MV-4-11 (cell line): ENCODE measurements around the gene DDIT4L.
"Not testable (repeated sequence)": the region's sequence is repeated elsewhere in the genome, so short reads cannot be mapped to it uniquely, and the experiment has no call there.

Experiments
- DNase-seq: peaks from one replicate; lab custom pipeline; 2025; lab: John Stamatoyannopoulos, UW

The DDIT4L gene

DNA sequence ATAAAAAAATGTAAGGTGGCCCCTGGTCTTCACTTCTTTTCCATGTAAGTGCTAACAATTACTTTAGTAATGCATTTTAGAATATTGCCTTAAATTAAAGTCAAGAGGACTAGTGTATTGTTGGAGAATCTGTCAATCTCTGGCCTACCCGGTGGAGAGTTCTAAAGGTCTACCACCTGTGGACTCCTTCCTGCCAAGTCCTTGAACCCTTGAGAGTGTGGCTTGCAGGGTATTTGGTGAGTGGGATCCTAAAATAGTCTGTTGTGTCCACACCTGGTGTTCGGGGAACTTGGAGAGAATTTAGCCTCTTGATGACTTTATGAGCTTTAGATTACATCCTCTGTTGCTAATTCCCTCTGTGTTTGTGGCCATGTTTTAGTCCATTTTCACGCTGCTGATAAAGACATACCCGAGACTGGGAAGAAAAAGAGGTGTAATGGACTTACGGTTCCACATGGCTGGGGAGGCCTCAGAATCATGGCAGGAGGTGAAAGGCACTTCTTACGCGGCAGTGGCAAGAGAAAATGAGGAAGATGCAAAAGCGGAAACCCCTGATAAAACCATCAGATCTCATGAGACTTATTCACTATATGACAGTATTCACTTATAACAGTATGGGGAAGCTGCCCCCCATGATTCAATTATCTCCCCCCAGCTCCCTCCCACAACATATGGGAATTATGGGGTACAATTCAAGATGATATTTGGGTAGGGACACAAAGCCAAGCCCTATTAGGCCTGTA lies 23.8 kb downstream of the DDIT4L start:
- no peak for DNase-seq

- peak; percentile 40 for DNase-seq
These were observed 24.5 kb downstream of the DDIT4L start for GRCh38 chr4:100165809-100166208.

- DNase-seq = no peak
These were observed 25.2 kb downstream of the DDIT4L start for GRCh38 chr4:100164808-100165760.

DNA sequence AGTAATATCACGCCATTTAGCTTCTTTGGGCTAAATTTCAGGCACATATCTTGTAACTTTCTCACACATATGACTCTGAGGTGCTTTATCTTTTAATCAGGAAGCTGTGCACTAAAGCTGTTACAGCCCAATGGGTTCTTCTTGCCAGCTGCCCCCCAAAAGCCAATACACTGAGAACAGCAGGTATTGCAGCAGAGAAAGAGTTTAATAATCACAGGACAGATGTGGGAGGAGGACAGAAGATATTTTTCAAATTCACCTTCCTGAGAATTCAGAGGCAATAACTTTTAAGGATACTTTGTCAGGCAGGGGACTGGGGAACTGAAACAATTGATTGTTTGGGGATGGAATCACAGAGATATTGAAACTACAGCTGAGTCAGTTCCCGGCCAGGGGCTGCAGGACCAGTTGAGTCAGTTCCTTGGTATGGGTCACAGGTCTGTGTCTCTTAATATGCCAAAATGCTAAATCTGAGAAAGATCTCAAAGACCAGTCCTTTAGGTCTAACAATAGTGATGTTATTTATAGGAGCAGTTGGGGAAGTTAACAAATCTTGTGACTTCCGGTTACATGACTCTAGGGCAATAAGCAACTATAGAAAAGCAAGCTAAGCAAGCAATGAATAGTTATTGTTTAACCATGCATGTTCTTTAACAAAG lies 28.1 kb downstream of the DDIT4L start:
- peak; percentile 78 for DNase-seq

- no peak for DNase-seq
These were observed 41.1 kb downstream of the DDIT4L start for GRCh38 chr4:100149190-100149589.

DNA sequence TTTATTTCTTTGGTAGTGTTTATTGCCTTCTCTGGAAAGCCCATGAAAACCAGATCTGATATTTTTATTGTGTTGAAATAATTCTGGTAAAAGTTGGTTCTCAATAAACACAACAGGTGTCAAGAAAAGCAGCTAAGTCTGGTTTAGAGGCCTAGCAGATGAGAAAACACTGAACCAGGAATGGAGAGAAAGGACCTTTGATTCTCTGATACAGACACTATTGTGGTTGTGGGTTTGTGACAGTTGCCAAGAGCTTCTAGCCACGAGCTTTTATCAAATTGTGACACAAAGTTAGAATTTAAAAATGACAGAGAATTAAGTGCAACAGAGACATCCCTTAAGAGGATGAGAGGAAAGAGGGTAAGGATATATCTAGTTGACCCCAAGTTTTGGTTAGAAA lies 42.6 kb downstream of the DDIT4L start:
- no peak for DNase-seq

DNA sequence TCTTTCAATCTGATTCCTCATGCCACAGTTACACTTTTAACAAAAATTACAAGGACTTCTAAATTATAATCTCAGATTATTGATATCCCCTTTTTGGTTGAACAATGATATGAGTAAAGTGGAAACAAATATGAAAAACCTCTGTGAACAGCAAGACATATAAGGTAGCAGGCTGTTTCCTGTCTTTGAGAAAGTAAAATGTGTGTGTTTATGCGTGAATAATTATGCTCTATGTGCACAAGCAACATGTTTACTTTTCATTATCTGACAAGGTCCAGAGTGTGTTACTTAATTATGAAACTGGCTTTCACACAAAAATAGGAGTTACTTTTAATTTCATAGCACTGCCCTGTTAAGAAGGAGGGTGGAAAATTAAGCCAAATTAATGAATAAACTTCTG lies 43.1 kb downstream of the DDIT4L start:
- DNase-seq = no peak

DNA sequence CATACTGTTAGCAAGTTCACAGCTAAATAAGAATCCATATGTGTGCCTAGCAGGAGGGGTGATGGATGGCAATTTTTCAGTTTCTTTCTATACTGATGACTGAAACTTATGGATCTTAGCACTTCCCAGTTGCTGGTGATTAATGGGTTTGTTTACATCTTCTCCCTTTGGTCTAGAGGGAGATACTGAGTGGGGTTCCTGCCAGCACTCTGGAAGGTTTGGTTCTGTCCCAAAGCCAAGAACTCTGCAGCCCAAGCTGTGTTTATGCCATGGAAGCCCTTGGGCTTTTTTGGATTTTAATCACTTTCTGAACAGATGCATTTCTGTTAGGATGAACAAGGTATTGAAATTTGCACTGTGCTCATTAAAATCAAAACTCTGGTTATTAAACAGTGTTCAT lies 43.5 kb downstream of the DDIT4L start:
- no peak for DNase-seq

DNA sequence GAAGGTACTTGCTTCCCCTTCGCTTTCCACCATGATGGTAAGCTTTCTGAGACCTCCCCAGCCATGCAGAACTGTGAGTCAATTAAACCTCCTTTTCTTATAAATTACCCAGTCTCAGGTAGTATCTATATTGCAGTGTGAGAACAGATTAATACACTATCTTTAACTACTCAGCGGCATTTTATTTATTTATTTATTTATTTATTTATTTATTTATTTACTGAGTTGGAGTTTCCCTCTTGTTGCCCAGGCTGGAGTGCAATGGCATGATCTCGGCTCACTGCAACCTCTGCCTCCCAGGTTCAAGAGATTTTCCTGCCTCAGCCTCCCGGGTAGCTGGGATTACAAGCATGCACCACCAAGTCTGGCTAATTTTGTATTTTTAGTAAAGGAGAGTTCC lies 52.9 kb downstream of the DDIT4L start:
- DNase-seq = not testable (repeated sequence)
